OCI-M1 (cell line): ENCODE data around the gene HTRA3.

ENCODE experiments used
- DNase-seq: peaks from one replicate; lab custom pipeline; 2025; lab: John Stamatoyannopoulos, UW

Gene HTRA3

DNA sequence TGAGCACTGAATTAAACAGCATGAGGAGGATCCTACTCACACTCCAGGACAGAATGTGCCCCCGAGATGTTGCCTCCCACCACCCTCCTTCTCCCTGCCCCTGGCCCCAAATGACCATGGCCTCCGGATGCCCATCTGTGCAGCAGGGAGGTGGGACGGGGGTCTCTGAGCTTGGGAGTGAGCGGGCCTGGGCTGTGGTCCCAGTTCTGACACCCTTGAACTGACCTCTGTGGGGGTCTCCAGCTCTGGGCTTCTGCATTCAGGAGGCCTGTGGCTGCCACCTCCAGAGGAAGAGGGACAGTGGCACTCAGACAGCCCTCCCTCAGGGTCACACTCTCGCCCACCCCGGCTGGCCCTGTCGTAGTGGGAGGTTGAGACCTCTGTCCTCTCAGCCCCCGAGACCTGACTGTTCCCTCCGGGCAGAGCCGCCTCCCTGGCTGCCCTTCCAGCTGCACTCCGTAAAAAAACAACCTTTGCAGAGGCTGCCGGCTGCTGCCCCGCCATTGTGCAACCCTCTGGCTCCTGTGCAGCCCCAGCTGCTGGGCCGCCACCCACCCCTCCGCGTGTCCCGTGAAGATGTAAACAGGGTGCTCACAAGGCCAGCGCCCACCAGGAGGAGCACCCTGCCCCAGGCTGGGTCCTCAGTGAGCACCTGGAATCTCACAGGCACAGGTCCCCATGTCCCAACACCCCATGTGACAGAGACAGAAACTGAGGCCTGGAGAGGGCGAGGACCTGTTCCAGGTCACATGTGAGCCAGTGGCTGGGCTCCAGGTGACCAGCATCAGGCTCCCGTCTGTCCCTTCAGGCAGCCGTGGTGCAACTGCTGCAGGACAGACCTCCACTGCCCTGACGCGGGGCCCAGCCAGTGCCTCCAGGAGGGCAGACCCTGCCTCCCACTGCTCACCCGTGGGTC is 39.6 kb downstream of the HTRA3 start:
- no peak for DNase-seq

DNA sequence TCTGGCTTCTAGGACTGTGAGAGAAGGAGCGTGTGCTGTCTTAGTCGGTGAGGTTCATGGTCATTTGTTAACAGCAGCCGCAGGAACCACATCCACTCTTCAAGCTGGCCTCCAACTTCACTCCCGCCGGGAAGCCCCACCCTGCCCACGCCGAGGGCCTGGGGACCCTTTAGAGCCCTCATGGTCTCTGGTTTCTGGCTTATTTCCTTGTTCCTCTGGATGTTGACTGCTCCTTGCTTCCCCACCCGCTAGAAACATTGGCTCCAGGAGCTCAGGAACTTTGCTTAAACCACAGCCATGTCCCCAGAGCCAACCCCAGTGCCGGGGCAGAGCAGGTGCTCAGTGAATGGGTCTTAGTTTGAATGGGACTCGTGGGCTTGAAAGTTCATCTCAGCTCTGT is 40.8 kb downstream of the HTRA3 start:
- DNase-seq = no peak

DNA sequence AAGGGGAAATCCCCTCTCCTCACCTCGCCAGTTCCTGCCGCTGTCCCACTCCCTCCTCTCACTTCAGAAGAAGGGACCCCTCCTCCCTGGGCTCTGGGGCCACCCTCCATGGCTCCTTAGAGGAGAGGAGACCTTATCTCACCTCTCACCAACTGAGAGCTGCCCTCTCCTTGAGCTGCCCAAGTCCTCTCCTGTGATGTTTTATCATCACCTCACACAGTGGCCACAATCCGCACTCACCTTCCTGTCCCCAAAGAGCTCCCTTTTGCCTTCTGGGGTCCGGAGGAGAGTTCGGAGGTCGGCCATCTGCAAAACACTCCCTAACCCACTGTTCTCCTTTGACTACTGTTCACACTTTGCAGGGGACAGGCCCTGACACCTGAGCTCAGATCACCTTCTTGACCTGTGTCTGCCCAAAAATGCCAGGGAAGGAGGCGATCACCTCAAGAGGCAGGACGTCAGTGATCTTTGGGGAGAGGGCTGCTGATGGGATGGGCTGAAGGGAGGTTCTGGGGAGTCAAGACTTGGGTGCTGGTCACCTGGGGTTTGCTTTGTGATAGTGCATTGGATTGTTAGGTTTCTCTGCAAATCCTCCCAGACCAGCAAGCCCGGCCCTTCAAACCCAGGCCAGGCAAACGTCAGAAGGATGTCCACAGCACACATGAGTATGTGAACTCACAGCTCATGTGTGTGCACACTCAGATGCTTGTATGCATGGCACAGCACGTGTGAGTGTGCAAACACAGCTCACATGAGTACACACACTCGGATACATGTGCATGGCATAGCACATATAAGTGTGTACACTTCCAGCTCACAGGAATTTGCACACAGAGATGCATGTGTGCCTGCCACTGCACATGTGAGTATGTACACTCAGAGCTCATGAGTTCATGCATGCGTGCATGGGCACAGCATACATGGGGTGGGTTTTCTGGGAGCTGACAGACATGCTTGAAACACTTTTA is 41.8 kb downstream of the HTRA3 start:
- no peak for DNase-seq

DNA sequence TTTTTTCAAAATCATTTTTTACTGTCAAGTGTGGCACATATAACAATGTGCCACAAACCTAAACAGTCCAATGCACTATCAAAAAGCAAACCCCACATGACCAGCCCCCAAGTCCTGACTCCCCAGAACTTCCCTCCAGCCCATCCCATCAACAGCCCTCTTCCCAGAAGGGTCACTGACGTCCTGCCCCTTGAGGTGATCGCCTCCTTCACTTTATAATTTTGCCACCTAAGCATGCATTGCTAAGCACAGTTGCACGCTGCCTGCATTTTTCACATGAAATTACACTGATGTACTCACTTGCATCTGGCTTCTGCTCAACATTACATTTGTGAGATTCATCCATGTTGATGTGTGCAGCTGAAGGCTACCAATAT is 42.5 kb downstream of the HTRA3 start:
- no peak for DNase-seq

DNA sequence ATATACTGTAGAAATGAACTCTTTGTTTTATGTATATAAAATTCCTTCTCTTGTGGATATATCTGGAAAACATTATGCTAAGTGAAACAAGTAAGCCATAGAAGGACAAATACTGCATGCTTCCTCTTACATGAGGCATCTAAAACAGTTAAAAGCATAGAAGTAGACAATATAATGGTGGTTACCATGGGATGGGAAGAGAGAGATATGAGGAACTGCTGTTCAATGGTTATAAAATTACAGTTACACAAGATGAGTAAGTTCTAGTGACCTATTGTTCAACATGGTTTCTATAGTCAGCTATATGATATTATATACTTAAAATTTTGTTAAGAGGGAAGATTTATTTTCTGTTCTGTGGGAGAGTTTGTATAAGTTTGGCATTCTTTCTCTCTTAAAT is 43.4 kb downstream of the HTRA3 start:
- DNase-seq = peak; percentile 3

DNA sequence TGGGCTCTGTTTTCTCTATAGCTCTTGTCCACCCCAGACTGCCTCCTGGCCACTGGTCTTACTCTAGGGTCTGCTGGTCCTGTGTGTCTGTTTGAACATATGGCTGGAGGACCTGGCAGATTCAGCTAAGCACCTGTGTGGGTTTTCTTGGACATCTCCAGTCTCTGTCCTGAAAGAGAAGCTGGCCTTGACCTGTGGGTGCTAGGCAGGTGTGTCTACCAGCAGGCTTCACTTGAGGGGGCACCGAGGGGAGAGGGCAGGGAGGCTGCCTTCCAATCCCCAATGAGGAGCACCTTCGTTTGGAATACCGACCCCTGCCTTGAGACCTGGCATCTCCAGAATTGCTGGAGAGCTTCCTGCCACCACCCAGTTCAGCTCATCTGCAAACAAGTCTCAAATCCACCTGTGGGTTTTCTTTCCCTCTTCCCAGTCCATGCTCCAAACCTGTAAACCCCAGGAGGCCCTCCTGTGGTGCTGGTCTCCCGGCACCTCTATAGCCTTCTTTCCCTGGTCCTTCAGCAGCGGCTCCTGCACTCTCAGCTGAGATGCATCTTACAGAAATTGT is 45.2 kb downstream of the HTRA3 start:
- DNase-seq = no peak

DNA sequence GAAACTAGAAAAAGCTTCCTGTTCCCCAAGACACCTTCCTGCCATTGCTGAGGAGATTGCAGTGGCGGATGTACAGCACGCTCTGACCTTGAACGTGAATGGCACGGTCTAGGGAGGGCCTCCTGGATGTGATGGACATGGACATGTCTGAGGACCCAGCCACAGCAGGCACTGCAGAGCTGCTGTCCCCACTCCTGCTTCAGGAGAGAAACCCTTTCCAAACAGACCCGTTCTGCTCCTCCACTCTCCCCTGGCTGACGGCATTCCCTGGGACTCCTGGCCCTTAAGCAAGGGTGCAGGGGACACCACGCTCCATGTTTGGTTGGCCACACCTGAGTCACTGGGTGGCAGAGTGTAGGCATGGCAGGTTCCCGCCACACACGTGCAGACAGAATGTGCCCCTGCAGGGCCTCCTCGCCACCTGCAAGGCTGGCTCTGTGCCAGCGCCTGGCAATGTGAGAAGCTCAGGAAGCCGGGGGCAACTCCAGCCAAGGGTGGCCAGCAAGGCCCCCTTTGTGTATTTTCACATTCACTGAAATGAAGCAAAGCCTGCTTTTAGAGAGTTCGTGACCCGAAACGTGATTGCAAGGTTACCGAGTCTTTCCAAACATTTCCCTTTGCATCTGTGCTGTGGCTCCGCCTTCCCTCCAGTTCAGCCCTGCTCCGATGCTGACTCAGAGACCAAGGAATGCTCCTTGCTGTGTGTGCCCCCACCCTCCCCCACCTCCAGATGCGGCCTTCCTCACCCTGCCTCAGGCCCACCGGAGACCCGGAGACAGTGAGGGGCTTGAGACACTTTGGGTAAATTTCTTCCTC is 46.1 kb downstream of the HTRA3 start:
- DNase-seq = no peak

DNA sequence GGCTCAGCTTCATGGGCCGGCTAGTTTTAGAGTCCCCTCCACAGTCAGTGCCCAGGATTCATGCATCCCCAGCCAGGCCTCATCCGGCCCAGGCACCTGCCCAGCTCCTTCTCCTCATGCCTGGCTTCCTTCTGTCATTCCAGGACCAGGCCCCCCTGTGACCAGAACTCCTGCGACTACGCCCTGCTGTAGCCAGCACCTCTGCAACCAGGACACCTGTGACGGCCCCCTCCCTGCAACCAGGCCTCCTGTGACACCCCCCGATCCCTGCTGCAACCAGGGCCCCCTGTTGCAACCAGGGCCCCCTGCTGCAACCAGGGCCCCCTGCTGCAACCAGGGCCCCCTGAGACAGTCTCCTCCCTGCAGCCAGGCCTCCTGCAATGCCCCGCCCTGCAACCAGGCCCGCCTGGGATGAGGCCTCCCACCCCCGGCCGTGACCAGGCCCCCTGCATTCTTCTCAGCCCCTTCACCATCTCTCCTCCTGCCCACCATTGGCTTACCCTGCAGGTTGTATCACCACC is 46.8 kb downstream of the HTRA3 start:
- no peak for DNase-seq

DNA sequence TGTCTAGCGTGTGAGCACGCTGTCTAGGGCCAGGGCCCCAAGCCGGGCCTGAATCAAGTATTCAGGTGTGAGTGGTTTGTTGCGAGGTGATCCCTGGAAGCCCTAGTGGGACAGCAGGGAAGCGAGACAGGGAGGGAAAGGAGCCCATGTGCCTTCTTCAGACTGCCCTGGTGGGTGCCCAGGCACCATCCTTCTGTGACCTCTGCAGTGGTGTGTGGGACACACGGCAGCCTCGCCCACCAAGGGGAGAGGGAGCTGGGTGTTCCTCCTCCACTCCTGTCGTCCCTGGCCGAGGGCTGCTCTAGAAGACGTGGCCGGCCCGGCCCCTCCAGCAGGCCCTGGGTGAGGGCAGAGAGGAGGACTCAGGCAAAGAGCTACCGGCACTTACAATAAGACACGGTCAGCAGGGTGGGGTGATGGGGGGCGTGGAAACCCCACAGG is 47.4 kb downstream of the HTRA3 start:
- no peak for DNase-seq

DNA sequence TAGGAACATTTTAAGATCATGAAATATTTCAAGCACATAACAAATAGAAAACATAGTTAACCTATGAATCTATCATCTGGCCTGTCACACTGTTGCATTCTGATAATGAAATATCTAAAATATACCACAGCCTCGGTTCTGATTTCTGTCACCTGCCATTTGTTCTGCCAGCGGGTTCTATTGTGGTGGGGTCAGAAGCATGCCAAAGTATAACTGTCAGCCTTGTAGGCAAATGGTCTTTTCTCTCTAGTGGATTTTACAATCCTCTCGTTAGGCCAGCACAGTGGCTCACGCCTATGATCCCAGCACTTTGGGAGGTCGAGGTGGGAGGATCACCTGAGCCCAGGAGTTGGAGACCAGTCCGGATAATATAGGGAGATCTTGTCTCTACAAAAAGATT is 47.9 kb downstream of the HTRA3 start:
- no peak for DNase-seq

DNA sequence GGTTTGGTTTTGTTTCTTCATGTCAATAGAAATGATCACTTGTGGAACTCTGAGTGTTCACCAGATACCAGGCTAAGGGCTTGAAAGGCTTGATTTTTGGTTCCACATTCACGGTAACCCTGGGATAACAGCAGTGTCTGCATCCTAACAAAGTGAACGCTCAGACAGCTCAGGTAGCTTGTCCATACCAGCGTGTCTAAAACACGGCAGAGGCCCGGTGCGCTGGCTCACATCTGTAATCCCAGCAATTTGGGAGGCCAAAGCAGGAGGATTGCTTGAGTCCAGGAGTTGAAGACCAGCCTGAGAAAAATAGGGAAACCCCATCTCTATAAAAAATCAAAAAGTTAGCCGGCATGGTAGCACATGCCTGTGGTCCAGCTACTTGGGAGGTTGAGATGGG is 49.0 kb downstream of the HTRA3 start:
- DNase-seq = no peak

DNA sequence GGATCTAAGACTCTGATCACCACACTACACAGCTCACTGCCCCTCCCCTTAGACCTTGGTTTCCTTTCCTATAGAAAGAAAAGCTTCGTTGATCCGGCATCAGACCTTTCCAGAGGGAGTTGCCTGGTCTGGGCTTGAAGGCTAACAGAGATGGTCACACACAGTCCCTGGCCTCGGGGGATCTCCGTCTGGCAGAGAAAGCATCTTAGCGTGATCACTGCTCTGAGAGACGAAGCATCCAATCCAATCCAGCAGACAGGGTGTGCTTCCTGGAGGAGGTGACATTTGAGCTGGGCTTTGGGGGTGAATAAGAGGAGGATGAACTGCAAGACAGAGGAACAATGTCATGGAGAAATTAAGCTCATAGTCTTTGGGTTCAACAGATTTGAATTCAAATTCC is 49.5 kb downstream of the HTRA3 start:
- no peak for DNase-seq

DNA sequence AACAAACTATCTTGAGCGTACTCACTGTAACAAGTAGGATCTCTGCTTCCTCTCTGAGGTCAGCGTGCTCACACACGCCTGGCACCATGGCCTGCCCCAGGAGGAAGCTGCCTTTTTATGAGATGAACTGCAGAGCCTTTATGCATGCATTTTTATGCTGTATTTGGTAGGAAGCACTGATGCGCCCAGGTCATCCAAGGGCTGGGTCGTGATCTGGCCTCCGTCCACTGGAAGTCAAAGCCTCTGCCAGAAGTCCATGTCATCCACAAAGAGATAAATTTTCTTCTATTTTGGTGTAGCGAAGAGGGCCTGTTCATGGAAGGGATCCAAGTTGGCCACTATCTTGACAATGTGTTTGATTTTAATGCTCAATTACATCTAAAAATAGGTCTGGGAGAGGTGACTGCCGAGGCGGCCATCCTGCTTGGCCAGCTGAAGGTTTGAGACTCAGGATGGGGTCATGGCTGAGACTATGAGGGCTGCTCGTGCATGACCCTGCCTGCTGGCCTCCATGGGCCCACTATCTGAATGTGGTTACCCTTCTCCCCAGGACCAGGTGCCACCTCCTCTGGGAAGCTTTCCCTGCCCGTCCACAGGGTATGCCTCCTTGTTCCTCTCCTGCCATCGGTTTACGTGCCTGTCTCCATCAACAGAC is 50.3 kb downstream of the HTRA3 start:
- DNase-seq = no peak

DNA sequence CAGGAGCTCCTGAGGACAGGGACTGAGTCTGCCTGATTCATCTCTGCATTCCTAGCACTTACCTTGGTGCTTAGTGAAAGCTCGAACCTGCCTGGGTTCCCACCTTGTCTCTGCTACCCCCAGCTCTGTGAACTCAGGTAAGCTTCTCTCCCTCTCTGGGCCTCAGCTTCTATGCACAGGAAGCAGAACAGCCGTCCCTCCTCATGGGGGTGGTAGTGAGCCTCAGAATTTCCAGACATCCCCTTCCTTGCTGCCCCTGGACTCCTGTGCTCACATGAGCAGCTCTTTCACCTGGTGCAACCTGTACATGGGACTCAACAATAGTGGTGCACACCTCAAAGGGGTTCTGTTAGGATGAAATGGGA is 50.8 kb downstream of the HTRA3 start:
- no peak for DNase-seq

DNA sequence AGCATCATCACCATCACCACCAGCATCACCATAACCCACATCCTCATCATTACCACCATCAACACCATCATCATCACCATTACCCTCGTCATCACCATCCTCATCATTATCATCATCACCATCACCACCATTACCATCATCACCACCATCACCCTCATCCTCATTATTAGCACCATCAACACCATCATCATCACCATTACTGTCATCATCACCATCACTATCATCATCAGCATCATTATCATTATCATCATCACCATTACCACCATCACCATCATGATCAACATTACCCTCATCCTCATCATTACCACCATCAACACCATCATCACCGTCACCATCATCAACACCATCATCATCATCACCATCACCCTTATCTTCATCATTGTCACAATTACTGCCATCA is 51.7 kb downstream of the HTRA3 start:
- no peak for DNase-seq

DNA sequence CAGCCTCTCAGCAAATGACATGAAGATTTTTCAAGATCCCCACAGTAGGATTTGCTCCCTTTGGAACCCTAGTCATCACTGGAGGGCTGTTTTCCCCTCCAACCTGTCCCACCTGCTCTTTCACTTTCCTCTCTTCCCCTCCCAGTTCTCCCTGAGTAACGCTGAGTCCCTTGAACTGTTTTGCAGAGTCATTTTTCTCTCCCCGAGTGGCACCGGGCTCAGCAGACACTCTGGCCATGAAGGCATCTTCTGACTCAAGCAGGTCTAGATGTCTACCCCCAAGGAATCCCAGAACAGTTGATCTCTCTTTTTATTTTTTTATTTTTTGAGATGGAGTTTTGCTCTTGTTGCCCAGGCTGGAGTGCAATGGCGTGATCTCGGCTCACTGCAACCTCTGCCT is 52.2 kb downstream of the HTRA3 start:
- DNase-seq = no peak

DNA sequence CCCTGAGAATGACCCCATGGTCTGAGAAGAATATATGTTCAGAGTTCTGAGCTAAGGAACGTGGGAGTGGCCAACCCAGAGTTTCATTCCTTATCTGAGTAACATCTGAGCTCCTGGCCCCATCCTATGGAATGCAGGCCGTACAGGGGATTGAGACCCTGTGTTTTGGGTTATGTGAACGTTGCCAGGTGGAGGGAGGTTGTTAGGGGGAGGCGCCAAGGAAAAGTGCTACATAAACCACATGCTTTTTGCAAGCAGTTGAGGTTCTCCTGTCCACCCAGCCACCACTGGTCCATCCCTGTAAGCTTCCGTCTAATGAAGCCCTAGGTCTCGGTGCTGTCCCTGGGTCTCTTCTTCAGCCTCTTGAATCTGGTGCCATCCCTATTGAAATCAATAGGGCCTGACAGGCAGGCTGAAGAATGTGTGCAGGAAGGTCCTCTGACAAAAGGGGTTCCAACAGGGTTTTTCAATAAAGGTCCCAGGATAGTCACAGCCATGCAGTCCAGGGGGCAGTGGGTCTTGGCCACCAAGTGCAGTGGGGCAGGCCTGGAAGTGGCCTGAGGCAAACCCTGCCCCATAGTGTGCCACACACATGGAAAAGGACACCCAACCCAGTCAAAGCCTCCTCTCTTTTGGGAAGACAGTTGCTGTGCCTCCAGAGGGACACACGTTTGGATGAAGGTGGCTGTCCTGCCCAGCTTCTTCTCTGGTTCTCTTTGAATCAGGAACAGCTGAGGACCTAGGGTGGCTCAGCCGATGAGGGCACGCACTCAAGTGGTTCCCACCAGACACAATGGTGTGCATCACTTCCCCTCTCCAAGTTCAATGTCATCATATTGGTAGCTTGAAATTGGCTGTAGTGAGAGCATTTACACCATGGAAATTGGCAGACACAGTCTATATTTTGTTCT is 53.5 kb downstream of the HTRA3 start:
- DNase-seq = no peak

DNA sequence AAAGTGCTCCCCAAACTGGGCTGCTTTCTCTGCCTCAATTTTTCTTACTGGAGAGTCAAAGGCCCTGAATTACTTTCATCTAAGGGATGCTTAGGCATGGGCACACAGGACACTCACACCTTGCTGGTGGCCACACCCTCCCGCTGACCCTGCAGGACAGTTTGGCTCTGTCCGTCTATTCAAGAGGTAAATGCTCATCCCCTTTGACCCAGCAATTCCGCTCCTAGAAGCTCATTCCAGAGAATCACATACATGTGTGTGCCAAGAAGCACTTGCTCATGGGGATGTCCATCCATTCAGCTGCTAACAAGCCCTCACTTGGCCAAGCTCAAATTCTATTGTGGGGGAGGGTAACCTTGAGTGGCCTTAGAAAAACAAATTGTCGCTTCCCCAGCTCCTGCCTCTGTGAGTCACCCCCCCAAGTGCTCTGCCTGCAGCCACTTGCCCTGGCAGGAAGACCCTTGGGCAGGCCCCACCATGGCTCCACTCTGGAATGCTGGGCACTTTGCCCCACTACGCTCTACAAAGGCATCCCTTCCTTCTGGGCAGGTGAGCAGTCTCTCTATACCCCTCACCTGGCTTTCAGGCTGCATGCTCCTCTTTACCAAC is 54.5 kb downstream of the HTRA3 start:
- DNase-seq = no peak

DNA sequence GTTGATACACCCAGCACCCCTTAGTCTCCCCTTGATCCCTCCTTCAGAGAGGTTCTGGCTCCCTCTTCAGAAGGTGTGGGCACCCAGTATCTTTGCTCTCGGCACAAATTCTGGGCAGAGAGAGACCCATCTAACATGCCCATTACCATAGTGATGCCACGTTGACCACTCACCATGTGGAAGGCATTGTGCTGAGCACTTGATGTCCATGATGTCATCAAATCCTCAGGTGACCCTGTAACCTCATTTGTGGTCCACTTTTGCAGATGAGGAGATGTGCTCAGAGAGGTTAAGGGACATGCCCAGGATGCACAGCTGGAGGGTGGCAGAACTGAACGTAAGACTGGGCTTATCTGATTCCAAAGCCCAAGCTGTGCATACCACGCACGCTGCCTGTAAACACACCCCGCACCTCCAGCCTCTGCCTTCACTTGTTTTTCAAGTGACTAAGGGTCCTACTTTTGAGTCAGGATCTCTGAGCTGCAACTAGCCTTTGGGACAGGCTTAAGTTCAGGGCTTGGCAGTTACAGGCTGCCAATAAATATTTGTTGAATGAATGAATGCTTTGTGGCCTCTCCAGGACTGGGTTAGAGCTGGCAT is 55.2 kb downstream of the HTRA3 start:
- DNase-seq = no peak
